Right hindlimb (tissue), 1 donor: Measurements from ENCODE around the gene ENO4.

ENCODE experiments used
- DNase-seq: peaks from one replicate; pipeline ENCODE4 v3.0.0-alpha.2; 2018

Gene ENO4

GRCh38 chr10:116917481-116917880 is 68.2 kb downstream of the ENO4 start:
- no peak for DNase-seq

- no peak for DNase-seq
Measured at GRCh38 chr10:116918583-116918982, 69.3 kb downstream of the ENO4 start.

- no peak for DNase-seq
Measured at GRCh38 chr10:116919164-116919563, 69.9 kb downstream of the ENO4 start.

GRCh38 chr10:116919706-116920105 is 70.4 kb downstream of the ENO4 start:
- DNase-seq, result no peak

DNA sequence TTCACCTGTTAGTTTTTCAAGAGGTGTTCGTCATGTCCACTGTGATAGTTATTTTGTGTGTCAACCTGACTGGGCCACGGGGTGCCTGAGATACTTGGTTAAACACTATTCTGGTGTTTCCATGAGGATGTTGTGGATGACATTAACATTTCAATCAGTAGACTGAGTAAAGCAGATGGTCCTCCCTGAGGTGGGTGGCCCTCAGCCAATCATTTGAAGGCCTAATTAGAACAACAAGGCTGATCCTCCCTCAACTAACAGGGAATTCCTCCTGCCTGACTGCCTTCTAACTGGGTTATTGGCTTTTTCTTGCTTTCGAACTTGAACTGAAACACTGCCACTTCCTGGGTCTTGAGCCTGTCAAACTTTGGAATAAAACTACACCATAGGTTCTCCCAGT is 75.8 kb downstream of the ENO4 start:
- no peak for DNase-seq

DNA sequence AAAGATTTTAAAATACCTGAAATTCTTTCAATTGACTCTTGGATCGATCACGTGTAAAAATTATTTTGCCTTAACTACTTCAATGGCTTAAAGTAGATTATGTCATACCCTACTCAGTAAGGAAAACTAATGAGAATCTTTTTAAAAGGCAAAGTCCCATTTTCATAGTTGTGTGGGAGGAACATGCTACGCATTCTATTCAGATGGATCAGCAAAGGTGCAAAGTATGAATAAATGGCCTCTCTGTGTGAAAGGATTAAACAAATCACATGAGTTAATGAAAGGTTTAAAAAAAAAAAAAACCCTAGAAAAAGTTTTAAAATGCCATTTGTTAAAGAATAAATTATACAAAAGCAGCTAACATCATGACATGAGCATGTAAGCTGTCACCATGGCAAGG is 77.1 kb downstream of the ENO4 start:
- DNase-seq, result no peak

DNA sequence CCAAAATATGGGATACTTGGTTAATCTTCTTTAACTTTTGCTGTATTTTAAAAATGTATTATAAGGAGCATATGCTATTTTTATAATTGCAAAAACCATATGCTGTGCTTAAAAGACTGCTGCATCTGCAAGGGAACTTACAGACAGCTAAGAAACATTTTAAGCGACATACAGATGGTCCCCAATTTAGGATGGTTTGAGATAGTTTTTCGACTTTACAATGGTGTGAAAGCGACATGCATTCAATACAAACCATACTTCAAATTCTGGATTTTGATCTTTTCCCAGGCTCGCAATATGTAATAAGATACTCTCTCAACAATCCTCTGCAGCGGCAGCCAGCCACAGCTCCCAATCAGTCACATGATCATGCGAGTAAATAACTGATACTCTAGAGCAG is 82.5 kb downstream of the ENO4 start:
- no peak for DNase-seq
